CD4-positive, alpha-beta T cell (primary cell): ENCODE measurements around the gene SP6. TPM values are rescaled to one million over a fixed set of nuclear protein-coding genes. Genes with fewer than 3 reads are reported as not detected.

Experiments
- ATAC-seq: fragments of 200-7000 bp; cut with Tn5 transposase; one replicate; pipeline ENCODE4 v1.10.0; 2022; ENCODE audit warnings: mild to moderate bottlenecking; ENCODE audit not compliant: poor library complexity
- CTCF ChIA-PET: fragments of 350-600 bp; sonication (Branson Sonifier 250); formaldehyde crosslinking; loops from one replicate; lab custom pipeline; 2021; ENCODE audit warnings: antibody characterized with exemption, inconsistent platforms; lab: Charles Lee
- POLR2A ChIA-PET: fragments of 350-600 bp; sonication (Branson Sonifier 250); formaldehyde crosslinking; loops from one replicate; lab custom pipeline; 2021; ENCODE audit warnings: antibody characterized with exemption, inconsistent platforms; lab: Charles Lee
- DNase-seq, 14 experiments: peaks; one replicate each; pipeline ENCODE4 v3.0.0-alpha.2; 2013 to 2020; ENCODE audit warnings: mixed read lengths in 2 of 14
- H3K27ac ChIP-seq, 2 donors: one replicate each; pipeline versions ENCODE4 v1.5.1 to v1.7.0; 2013; ENCODE audit warnings: low read length in 2 of 2, low read depth in 1 of 2, mild to moderate bottlenecking in 1 of 2
- H3K27me3 ChIP-seq, 2 experiments: 1 replicate in 1 of 2; 2 replicates in 1 of 2; pipeline versions ENCODE4 v1.6.1 to v1.7.0; 2013; ENCODE audit warnings: low read length in 2 of 2, control low read depth in 1 of 2, mild to moderate bottlenecking in 1 of 2, moderate library complexity in 1 of 2; ENCODE audit not compliant: insufficient read depth in 2 of 2, control insufficient read depth in 1 of 2
- H3K36me3 ChIP-seq: one replicate; pipeline ENCODE4 v1.6.1; 2013; ENCODE audit warnings: low read length, control low read depth; ENCODE audit not compliant: insufficient read depth
- H3K4me1 ChIP-seq: one replicate; pipeline ENCODE4 v1.6.1; 2013; ENCODE audit warnings: low read length, control low read depth; ENCODE audit not compliant: insufficient read depth
- H3K4me3 ChIP-seq: one replicate; pipeline ENCODE4 v1.5.1; 2013; ENCODE audit warnings: mild to moderate bottlenecking, low read length, moderate library complexity
- H3K9me3 ChIP-seq, 2 experiments: 1 replicate in 1 of 2; 2 replicates in 1 of 2; pipeline versions ENCODE4 v1.6.1 to v1.7.0; 2013; ENCODE audit warnings: low read length in 2 of 2, mild to moderate bottlenecking in 2 of 2, control low read depth in 1 of 2, moderate library complexity in 1 of 2; ENCODE audit not compliant: control insufficient read depth in 1 of 2, insufficient read depth in 1 of 2
- H3K27ac Mint-ChIP-seq: one replicate; pipeline ENCODE4 v1.8.0; 2020; ENCODE audit warnings: mixed read lengths
- H3K27me3 Mint-ChIP-seq: one replicate; pipeline ENCODE4 v1.8.0; 2021; ENCODE audit warnings: mixed read lengths
- H3K36me3 Mint-ChIP-seq: one replicate; pipeline ENCODE4 v1.8.0; 2021; ENCODE audit warnings: low read depth, mixed read lengths
- H3K4me1 Mint-ChIP-seq: one replicate; pipeline ENCODE4 v1.8.0; 2021; ENCODE audit warnings: low read depth, mixed read lengths
- H3K4me3 Mint-ChIP-seq: one replicate; pipeline ENCODE4 v1.8.0; 2020; ENCODE audit warnings: mild to moderate bottlenecking, mixed read lengths
- H3K9me3 Mint-ChIP-seq: one replicate; pipeline ENCODE4 v1.8.0; 2020; ENCODE audit warnings: mixed read lengths
- CTCF ChIP-seq: fragments of 200-600 bp; IDR thresholded peaks from one replicate; pipeline ENCODE4 v1.8.0; 2022; ENCODE audit warnings: antibody characterized with exemption, mild to moderate bottlenecking
- intact Hi-C, 2 experiments: fragments of 100-400 bp; cut with DNase I in 1 of 2; cut with micrococcal nuclease in 1 of 2; formaldehyde crosslinking; loops; one replicate each; pipeline versions ENCODE4 v1.15.1 to v1.9.0; 2023 to 2025; cut with DNase I, micrococcal nuclease
- total RNA-seq, 174 experiments: library from RNA in 2 of 174; stranded (reverse) in 2 of 174; gene quantifications; one replicate each; pipeline ENCODE4 v1.2.3 and lab custom pipeline; 2021 to 2026

The SP6 gene
- total RNA-seq, 2 experiments from 2014 or later: 0.17 to 0.27 TPM

GRCh38 chr17:47895347-47895855 is 44.4 kb upstream of the SP6 start:
- no peak for TF ChIP-seq CTCF
- Histone ChIP-seq H3K27me3 (no peaks in the 10 kb centered on the region), H3K27ac (peak overlapping the region; percentile 69 to 81), H3K4me3 (peak overlapping the region; percentile 74), H3K9me3 (no peaks in the 10 kb centered on the region), H3K4me1 (peaks cover 34% of the 10 kb centered on the region), H3K36me3 (peaks cover 25% of the 10 kb centered on the region)
- no peaks in the 10 kb centered on the region for H3K9me3 Mint-ChIP-seq
- H3K27me3 Mint-ChIP-seq: no peaks in the 10 kb centered on the region
- POLR2A ChIA-PET: interaction anchor here (0.6 to 2.1 kb wide), 48 partner anchors 8 to 1049 kb away, joined by 3 to 56 read pairs (median 4); partner anchors contain the start of genes ATP5MC1, CDK5RAP3, KPNB1 and LRRC46
- CTCF ChIA-PET: interaction anchor here (1.0 to 1.7 kb wide), 6 partner anchors 53 to 76 kb away, joined by 3 to 20 read pairs (median 6); partner anchors contain the start of genes CDK5RAP3, OSBPL7 and SCRN2
- H3K36me3 Mint-ChIP-seq: peaks cover 44% of the 10 kb centered on the region
- peaks cover 58% of the 10 kb centered on the region for H3K4me1 Mint-ChIP-seq
- H3K27ac Mint-ChIP-seq: peak overlapping the region; percentile 94
- intact Hi-C loops: loop anchor here (1.0 to 5.0 kb wide), 5 partner anchors 46 to 243 kb away; partner anchors contain the start of genes CDK5RAP3 (in 1 of the 2), LRRC46 (in 1 of the 2), MRPL10 (in 1 of the 2) and PNPO (in 1 of the 2)
- ATAC-seq: no peak
- DNase-seq: peak in 5 of 14 experiments; percentile 20 to 38 (median 21)
- peak overlapping the region; percentile 100 for H3K4me3 Mint-ChIP-seq

- Mint-ChIP-seq H3K9me3 (no peaks in the 10 kb centered on the region), H3K36me3 (peaks cover 38% of the 10 kb centered on the region), H3K27ac (peak overlapping the region; percentile 94), H3K4me1 (peaks cover 58% of the 10 kb centered on the region), H3K27me3 (no peaks in the 10 kb centered on the region), H3K4me3 (peak overlapping the region; percentile 100)
- Histone ChIP-seq H3K27me3 (no peaks in the 10 kb centered on the region), H3K36me3 (peaks cover 18% of the 10 kb centered on the region), H3K4me1 (peaks cover 36% of the 10 kb centered on the region), H3K27ac (peak overlapping the region; percentile 69 to 81), H3K9me3 (no peaks in the 10 kb centered on the region), H3K4me3 (peak overlapping the region; percentile 74)
- DNase-seq (no peak), ATAC-seq (no peak)
- CTCF ChIA-PET: interaction anchor here (0.8 to 2.8 kb wide), 7 partner anchors 52 to 75 kb away, joined by 4 to 20 read pairs (median 6); partner anchors contain the start of genes OSBPL7 and SCRN2
- TF ChIP-seq CTCF: no peak
- POLR2A ChIA-PET: interaction anchor here (0.6 to 2.1 kb wide), 40 partner anchors 9 to 998 kb away, joined by 3 to 56 read pairs (median 5); partner anchors contain the start of genes ATP5MC1, CDK5RAP3, KPNB1 and LRRC46
- intact Hi-C loops: loop anchor here (1.0 to 5.0 kb wide), 6 partner anchors 47 to 723 kb away; partner anchors contain the start of genes CDK5RAP3 (in 1 of the 2), HOXB8 (in 1 of the 2), LRRC46 (in 1 of the 2) and MRPL10 (in 1 of the 2)
Observed at GRCh38 chr17:47894498-47895346, 43.8 kb upstream of the SP6 start.

- peak overlapping the region; percentile 62 for H3K4me3 Mint-ChIP-seq
- no peak overlapping the region for H3K4me3 ChIP-seq
- peaks cover 30% of the 10 kb centered on the region for H3K4me1 Mint-ChIP-seq
- DNase-seq (no peak), ATAC-seq (no peak)
- no peaks in the 10 kb centered on the region for H3K9me3 ChIP-seq
- H3K4me1 ChIP-seq: peaks cover 20% of the 10 kb centered on the region
- peaks cover 10% of the 10 kb centered on the region for H3K36me3 Mint-ChIP-seq
- no peak overlapping the region for H3K27ac Mint-ChIP-seq
- ChIA-PET POLR2A (interaction anchor here (3.4 kb wide), 1 partner anchor 49 kb away, joined by 41 read pairs; the partner anchor contains the start of gene SCRN2), CTCF (interaction anchor here (2.8 to 4.2 kb wide), 3 partner anchors 46 to 51 kb away, joined by 10 to 86 read pairs (median 66); partner anchors contain the start of gene SCRN2)
- intact Hi-C loops: loop anchor here in 1 of 2 experiments (2.0 to 5.0 kb wide), 2 partner anchors 115 to 726 kb away; partner anchors contain the start of gene HOXB8
- H3K36me3 ChIP-seq: peaks cover 3% of the 10 kb centered on the region
- no peaks in the 10 kb centered on the region for H3K27me3 Mint-ChIP-seq
- no peak for TF ChIP-seq CTCF
- no peak overlapping the region for H3K27ac ChIP-seq
- no peaks in the 10 kb centered on the region for H3K9me3 Mint-ChIP-seq
- H3K27me3 ChIP-seq: no peaks in the 10 kb centered on the region
Observed at GRCh38 chr17:47891545-47892088, 40.7 kb upstream of the SP6 start.
